ENCODE measurements around the gene ADAM23.
A peak's percentile ranks its signal among the peaks of the same experiment; 100 is the strongest.

ADAM23 gene

DNA sequence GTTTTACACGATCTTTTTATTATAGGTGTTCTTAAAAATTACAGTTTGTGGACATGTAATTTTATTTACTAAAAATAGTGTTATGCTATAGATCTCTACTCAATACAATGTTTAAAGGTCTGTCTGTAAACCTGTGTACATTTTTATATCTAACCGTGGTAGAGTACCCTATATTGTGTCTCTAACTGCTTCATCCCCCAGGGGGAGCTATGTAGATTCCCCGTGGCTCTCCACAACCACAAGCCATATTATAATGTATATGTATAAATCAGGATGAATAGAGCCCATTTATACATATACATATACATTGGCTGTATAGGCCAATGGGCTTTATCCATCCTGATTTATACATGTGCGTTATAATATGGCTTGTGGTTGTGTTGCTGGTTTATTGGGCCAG, 59.4 kb downstream of the ADAM23 start:
- no peak for DNase-seq (ENCODE audit: low read depth)

DNA sequence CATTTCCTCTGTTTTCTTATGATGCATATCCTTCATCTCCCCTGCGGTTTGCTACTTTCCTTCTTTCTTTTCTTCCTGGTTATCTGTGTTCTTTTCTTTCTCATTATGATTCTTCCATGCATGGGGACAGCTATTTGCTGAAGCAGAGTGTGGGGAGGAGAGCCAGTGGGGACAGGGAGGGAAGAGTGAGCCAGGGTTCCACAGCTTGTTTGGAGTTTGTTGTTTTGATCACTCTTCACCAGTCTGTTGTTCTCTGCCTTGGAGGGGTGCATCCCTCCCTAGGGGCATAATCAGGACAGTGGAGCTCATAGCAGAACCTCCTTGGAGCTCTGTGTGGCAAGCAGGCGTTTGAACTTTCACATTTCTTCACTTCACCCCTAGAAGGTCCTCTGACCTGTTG, 68.0 kb downstream of the ADAM23 start:
- no peak for DNase-seq (ENCODE audit: low read depth)

- no peak for DNase-seq (ENCODE audit: low read depth)
Observed at GRCh38 chr2:206512999-206513398, 69.7 kb downstream of the ADAM23 start.

DNA sequence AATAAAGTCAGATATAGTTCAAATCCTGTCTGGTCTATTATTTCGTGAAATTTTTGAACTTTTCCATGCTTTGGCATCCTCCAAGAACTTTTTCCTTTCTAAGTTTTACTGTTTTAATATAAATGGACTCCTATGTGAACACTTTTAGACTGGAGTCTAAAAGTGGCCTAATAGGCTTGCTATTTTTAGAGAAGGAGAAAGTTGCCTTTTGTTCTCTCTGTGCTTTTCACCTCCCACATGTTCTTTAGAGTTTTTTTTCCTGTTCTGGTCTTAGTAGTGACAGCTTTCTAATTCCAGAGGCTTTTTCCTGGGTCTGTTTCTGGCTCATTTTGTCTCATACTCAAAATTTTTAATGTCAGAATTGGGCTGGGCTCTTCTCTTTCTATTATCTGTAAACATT, 72.2 kb downstream of the ADAM23 start:
- DNase-seq (ENCODE audit: low read depth): no peak

- DNase-seq (ENCODE audit: low read depth): no peak
Observed at GRCh38 chr2:206518997-206519396, 75.7 kb downstream of the ADAM23 start.

DNA sequence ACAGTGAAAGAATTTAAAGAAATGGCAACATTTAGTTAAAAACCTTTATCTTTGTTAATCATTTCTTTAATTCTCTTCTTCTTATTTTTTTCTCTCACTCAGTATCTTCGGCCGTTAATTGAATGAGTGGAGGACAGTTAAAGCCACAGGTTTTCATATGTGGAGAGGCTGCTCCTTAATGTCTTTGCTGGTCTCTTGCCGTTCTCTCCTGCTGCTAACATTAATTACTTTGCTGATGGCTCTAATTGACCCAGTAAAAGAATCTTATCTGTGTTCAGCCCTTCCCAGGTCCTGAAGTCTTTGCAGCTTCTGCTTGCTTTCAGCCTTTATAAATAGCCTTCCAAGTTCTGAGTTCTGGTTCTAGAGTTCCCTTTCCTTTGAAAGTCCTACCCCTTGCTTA, 77.1 kb downstream of the ADAM23 start:
- no peak for DNase-seq (ENCODE audit: low read depth)

GRCh38 chr2:206521115-206521514, 77.8 kb downstream of the ADAM23 start:
- DNase-seq (ENCODE audit: low read depth): no peak

DNA sequence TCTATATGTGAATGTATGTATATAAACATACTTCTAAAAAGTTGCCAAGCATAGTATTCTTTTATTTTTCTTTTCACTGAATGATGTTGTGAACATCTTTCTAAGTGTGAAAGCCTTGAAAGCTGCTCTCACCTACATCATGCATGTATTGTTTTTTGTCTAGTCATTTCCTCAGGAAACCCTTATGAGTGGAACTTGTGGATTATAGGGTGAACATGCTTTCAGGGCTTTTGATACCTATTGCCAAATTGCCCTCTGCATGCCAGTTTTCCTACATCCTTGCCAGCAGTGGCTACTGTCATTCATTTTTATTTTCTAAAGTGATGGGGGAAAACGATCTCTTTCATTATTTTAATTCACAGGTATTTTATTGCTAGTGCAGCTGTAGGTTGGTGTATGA, 78.3 kb downstream of the ADAM23 start:
- no peak for DNase-seq (ENCODE audit: low read depth)

GRCh38 chr2:206526416-206526815, 83.1 kb downstream of the ADAM23 start:
- no peak for DNase-seq (ENCODE audit: low read depth)

GRCh38 chr2:206527153-206527552, 83.8 kb downstream of the ADAM23 start:
- no peak for DNase-seq (ENCODE audit: low read depth)

- no peak for DNase-seq (ENCODE audit: low read depth)
Observed at GRCh38 chr2:206530727-206531126, 87.4 kb downstream of the ADAM23 start.

- no peak for DNase-seq (ENCODE audit: low read depth)
Observed at GRCh38 chr2:206531996-206532543, 88.7 kb downstream of the ADAM23 start.

GRCh38 chr2:206533977-206534376, 90.6 kb downstream of the ADAM23 start:
- no peak for DNase-seq (ENCODE audit: low read depth)

DNA sequence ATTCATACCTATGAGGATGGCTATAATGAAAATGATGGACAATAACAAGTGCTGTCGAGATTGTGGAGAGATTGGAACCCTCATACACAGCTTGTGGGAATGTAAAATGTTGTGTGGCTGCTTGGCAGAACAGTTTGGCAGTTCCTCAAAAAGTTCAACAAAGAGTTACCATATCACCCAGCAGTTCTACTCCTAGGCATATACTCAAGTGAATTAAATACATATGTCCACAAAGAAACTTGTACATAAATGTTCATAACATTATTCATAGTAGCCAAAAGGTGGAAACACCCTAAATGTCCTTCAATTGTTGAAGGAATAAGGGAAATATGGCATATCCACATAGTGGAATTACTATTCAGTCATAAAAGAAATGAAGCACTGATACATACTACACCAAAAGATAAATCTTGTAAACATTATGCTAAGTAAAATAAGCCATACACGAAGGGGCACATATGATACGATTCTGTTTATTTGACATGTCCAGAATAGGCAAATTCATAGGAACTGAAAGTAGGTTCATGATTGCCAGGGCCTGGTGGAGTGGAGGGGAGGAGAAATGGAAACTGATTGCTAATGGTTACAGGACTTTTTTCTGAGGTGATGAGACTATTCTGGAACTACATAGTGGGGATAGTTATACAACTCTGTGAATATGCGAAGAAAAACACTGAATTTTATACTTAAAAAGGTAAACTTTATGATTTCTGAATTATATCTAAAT, 92.1 kb downstream of the ADAM23 start:
- no peak for DNase-seq (ENCODE audit: low read depth)

DNA sequence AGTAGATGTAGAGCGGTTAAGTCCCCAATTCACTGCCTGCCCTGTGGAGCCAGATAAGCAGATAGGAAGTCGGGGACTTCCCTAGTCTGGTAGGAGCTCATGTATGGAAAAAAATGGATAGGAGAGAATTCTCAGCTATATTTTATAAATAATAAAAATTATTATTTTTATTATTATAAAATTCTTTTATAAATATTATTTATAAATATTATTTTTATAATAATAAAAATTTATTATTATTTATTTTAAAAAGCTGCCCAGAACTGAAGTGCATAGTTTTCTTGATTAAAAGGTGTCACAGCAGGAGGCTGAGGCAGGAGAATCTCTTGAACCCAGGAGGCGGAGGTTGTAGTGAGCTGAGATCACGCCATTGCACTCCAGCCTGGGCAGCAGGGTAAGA, 97.4 kb downstream of the ADAM23 start:
- no peak for DNase-seq (ENCODE audit: low read depth)

- no peak for DNase-seq (ENCODE audit: low read depth)
Observed at GRCh38 chr2:206543073-206543472, 99.7 kb downstream of the ADAM23 start.

GRCh38 chr2:206548383-206548782, 105.1 kb downstream of the ADAM23 start:
- no peak for DNase-seq (ENCODE audit: low read depth)

- no peak for DNase-seq (ENCODE audit: low read depth)
Observed at GRCh38 chr2:206555721-206556120, 112.4 kb downstream of the ADAM23 start.

- peak; percentile 26 for DNase-seq (ENCODE audit: low read depth)
Observed at GRCh38 chr2:206556357-206556949, 113.1 kb downstream of the ADAM23 start.

GRCh38 chr2:206557321-206557720, 114.0 kb downstream of the ADAM23 start:
- DNase-seq (ENCODE audit: low read depth): no peak

GRCh38 chr2:206558492-206558891, 115.2 kb downstream of the ADAM23 start:
- DNase-seq (ENCODE audit: low read depth): no peak

- DNase-seq (ENCODE audit: low read depth): no peak
Observed at GRCh38 chr2:206561962-206562361, 118.6 kb downstream of the ADAM23 start.

DNA sequence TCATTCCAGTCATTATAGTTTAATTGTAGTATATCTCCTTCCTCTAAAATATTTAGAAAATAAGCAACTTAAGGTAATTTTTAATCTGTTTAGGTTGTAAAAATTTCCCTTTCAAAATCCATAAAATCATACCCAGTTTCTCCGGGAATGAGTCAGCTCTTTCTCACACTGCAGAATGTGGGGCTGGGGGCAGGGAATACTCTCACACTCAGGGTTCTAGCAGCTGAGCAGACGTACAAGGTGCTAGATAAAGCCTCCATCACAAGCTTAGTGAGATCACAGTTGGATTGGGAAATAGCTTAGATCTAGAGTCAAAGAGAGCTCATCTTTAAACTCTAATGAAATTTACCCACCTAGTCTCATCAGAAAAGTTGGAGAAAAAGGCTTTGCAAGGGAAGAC, 119.0 kb downstream of the ADAM23 start:
- DNase-seq (ENCODE audit: low read depth): no peak

GRCh38 chr2:206563374-206563773, 120.0 kb downstream of the ADAM23 start:
- no peak for DNase-seq (ENCODE audit: low read depth)
